Endothelial cell of umbilical vein (primary cell): ENCODE measurements around the gene SMPX. TPM values are rescaled to one million over a fixed set of nuclear protein-coding genes. Genes with fewer than 3 reads are reported as not detected.

Experiments used
- BruUV-seq: library from RNA; stranded (reverse); fragments of 400-500 nt; replicated peaks from 2 replicates; lab custom pipeline; 2021; lab: Mats Ljungman, UMichigan
- CTCF ChIA-PET: fragments of 300-600, 350-600 bp; sonication (Branson Sonifier 250); formaldehyde crosslinking; loops from one replicate; lab custom pipeline; 2021; ENCODE audit warnings: antibody characterized with exemption, inconsistent platforms; lab: Charles Lee
- POLR2A ChIA-PET: fragments of 300-600, 350-600 bp; sonication (Branson Sonifier 250); formaldehyde crosslinking; loops from one replicate; lab custom pipeline; 2021; ENCODE audit warnings: antibody characterized with exemption, inconsistent platforms; lab: Charles Lee
- DNase-seq: peaks from one replicate; pipeline ENCODE4 v3.0.0-alpha.2; 2011; ENCODE audit warnings: low read depth, low spot score
- FAIRE-seq: peaks from 2 replicates; lab custom pipeline; 2011; peaks lifted over from hg19 to GRCh38; lab: Jason Lieb, UNC
- H2AFZ ChIP-seq: 2 replicates; pipeline ENCODE4 v1.6.0; 2012; ENCODE audit warnings: low read depth, low read length, control low read depth, inconsistent platforms
- H3K27ac ChIP-seq: 2 replicates; pipeline ENCODE4 v1.5.1; 2011; ENCODE audit warnings: low read depth, mild to moderate bottlenecking, control low read depth, low read length, moderate library complexity; ENCODE audit not compliant: insufficient read depth
- H3K27me3 ChIP-seq, 2 experiments: 2 replicates each; pipeline versions ENCODE4 v1.6.0 to v1.6.1; 2011; ENCODE audit warnings: low read length in 2 of 2, mixed read lengths in 1 of 2; ENCODE audit not compliant: control insufficient read depth in 2 of 2, insufficient read depth in 2 of 2
- H3K36me3 ChIP-seq, 2 experiments: 2 replicates in 1 of 2; 3 replicates in 1 of 2; pipeline ENCODE4 v1.5.1; 2011; ENCODE audit warnings: low read length in 2 of 2, mild to moderate bottlenecking in 1 of 2, moderate library complexity in 1 of 2; ENCODE audit not compliant: control insufficient read depth in 2 of 2, insufficient read depth in 2 of 2; ENCODE audit errors: extremely low read depth in 1 of 2
- H3K4me1 ChIP-seq: 3 replicates; pipeline ENCODE4 v1.5.1; 2011; ENCODE audit warnings: mild to moderate bottlenecking, low read length; ENCODE audit not compliant: control insufficient read depth, insufficient read depth; ENCODE audit errors: extremely low read depth
- H3K4me2 ChIP-seq: 2 replicates; pipeline ENCODE4 v1.6.1; 2011; ENCODE audit warnings: low read length, control low read depth, mixed read lengths; ENCODE audit not compliant: insufficient read depth
- H3K4me3 ChIP-seq, 3 experiments: fragments of 200-600 bp in 1 of 3; sonication (generic), shearing (Covaris generic) in 1 of 3; replicated peaks in 1 of 3; 2 replicates each; pipeline ENCODE4 v1.5.1; 2011 to 2016; ENCODE audit warnings: control low read depth in 3 of 3, low read length in 3 of 3, mild to moderate bottlenecking in 2 of 3, inconsistent platforms in 1 of 3, low read depth in 1 of 3, moderate library complexity in 1 of 3; ENCODE audit not compliant: insufficient read depth in 1 of 3
- H3K79me2 ChIP-seq: 2 replicates; pipeline ENCODE4 v1.6.0; 2012; ENCODE audit warnings: low read length, inconsistent platforms; ENCODE audit not compliant: control insufficient read depth, insufficient read depth
- H3K9ac ChIP-seq: replicated peaks from 2 replicates; pipeline ENCODE3; 2011; ENCODE audit warnings: low read length, control low read depth; ENCODE audit not compliant: insufficient read depth; ENCODE audit errors: extremely low read depth
- H3K9me1 ChIP-seq: replicated peaks from 3 replicates; pipeline ENCODE4 v1.6.0; 2011; ENCODE audit warnings: mild to moderate bottlenecking, low read length; ENCODE audit not compliant: control insufficient read depth, insufficient read depth; ENCODE audit errors: extremely low read depth
- H3K9me3 ChIP-seq: replicated peaks from 2 replicates; pipeline ENCODE4 v1.5.1; 2012; ENCODE audit warnings: low read length, inconsistent platforms; ENCODE audit not compliant: control insufficient read depth, insufficient read depth
- H4K20me1 ChIP-seq: replicated peaks from 2 replicates; pipeline ENCODE3; 2011; ENCODE audit warnings: mild to moderate bottlenecking, low read length; ENCODE audit not compliant: control insufficient read depth, insufficient read depth; ENCODE audit errors: extremely low read depth
- CTCF ChIP-seq, 2 donors: IDR thresholded peaks; 1 replicate in 1 of 2; 2 replicates in 1 of 2; pipeline ENCODE4 v1.5.1; 2011; ENCODE audit warnings: low read length in 2 of 2, mild to moderate bottlenecking in 2 of 2, moderate library complexity in 2 of 2, control low read depth in 1 of 2, inconsistent platforms in 1 of 2, low read depth in 1 of 2; ENCODE audit not compliant: insufficient read depth in 1 of 2; ENCODE audit errors: extremely low read depth in 1 of 2
- EZH2 ChIP-seq: IDR thresholded peaks from 2 replicates; pipeline ENCODE4 v1.6.1; 2012; ENCODE audit warnings: borderline replicate concordance, low read depth, mild to moderate bottlenecking, moderate library complexity, low read length, inconsistent platforms; ENCODE audit not compliant: severe bottlenecking
- FOS ChIP-seq: IDR thresholded peaks from 2 replicates; pipeline ENCODE4 v1.6.1; 2011; ENCODE audit warnings: mild to moderate bottlenecking, low read length, moderate library complexity, borderline replicate concordance; ENCODE audit not compliant: insufficient read depth
- GATA2 ChIP-seq: IDR thresholded peaks from 2 replicates; pipeline ENCODE4 v1.7.0; 2011; ENCODE audit warnings: low read depth, mild to moderate bottlenecking, moderate library complexity, mixed read lengths, low read length; ENCODE audit not compliant: insufficient read length, insufficient read depth
- JUN ChIP-seq: IDR thresholded peaks from 2 replicates; pipeline ENCODE4 v1.6.1; 2011; ENCODE audit warnings: borderline replicate concordance, low read depth; ENCODE audit not compliant: insufficient read length, insufficient read depth
- MAX ChIP-seq: IDR thresholded peaks from 2 replicates; pipeline ENCODE4 v1.6.1; 2011; ENCODE audit not compliant: insufficient read depth, insufficient read length
- MYC ChIP-seq: IDR thresholded peaks from one replicate; pipeline ENCODE4 v1.6.1; 2011; ENCODE audit warnings: mild to moderate bottlenecking, low read depth, low read length
- POLR2A ChIP-seq: IDR thresholded peaks from 2 replicates; pipeline ENCODE4 v1.6.1; 2012; ENCODE audit warnings: low read depth, mild to moderate bottlenecking, control low read depth, low read length
- POLR2AphosphoS5 ChIP-seq: IDR thresholded peaks from 2 replicates; pipeline ENCODE4 v1.6.1; 2012; ENCODE audit warnings: low read depth, mild to moderate bottlenecking, control low read depth, low read length, moderate library complexity; ENCODE audit not compliant: insufficient read depth
- dilution Hi-C: fragments of 300-500 bp; cut with MboI; formaldehyde crosslinking; loops from one replicate; pipeline ENCODE4 v1.15.0; 2019; ENCODE audit warnings: low sequenced_read_pairs; ENCODE audit not compliant: extremely low pct_ligation_motif_present
- intact Hi-C: fragments of 100-400 bp; cut with micrococcal nuclease; formaldehyde crosslinking; loops from one replicate; pipeline ENCODE4 v1.10.0; 2022
- polyA plus RNA-seq, 4 experiments: library from polyadenylated mRNA; depleted of rRNA in 3 of 4; stranded (reverse) in 3 of 4; unstranded in 1 of 4; fragments of >200 nt; gene quantifications; 2 replicates each; pipeline versions ENCODE4 v1.2.1 to v1.2.3, GENCODE V29; 2011 to 2012; ENCODE audit warnings: missing spikeins in 1 of 4
- total RNA-seq: library from RNA; stranded (reverse); gene quantifications from 2 replicates; pipeline ENCODE4 v1.2.3, GENCODE V29; 2021

SMPX gene
- total and polyA plus RNA-seq, 2 donors (not counting 3 experiments of a cell fraction or from before 2014, with no cell fraction given) = not detected

GRCh38 chrX:21738210-21738949 is 19.5 kb downstream of the SMPX start:
- Histone ChIP-seq H3K36me3 (no peaks in the 10 kb centered on the region), H3K9me3 (no peaks in the 10 kb centered on the region), H3K4me2 (no peak overlapping the region), H3K9ac (no peak overlapping the region), H3K4me3 (no peak overlapping the region), H3K4me1 (no peaks in the 10 kb centered on the region), H4K20me1 (no peaks in the 10 kb centered on the region), H3K79me2 (no peaks in the 10 kb centered on the region), H3K27me3 (no peaks in the 10 kb centered on the region), H3K27ac (no peak overlapping the region), H3K9me1 (no peaks in the 10 kb centered on the region), H2AFZ (no peak overlapping the region)
- POLR2A ChIA-PET = no interaction called here
- CTCF ChIA-PET = no interaction called here
- intact Hi-C loops = no loop called here
- no peak for FAIRE-seq
- BruUV-seq = no TSS peak
- no peak for DNase-seq
- no peak for TF ChIP-seq MYC
- TF ChIP-seq JUN = no peak
- TF ChIP-seq POLR2AphosphoS5 = no peak
- no peak for TF ChIP-seq CTCF (IDR thresholded peaks at IDR 0.05; ENCODE audit: extremely low read depth in 1 of 2, insufficient read depth in 1 of 2, low read depth in 1 of 2, low read length in 2 of 2)
- no peak for TF ChIP-seq GATA2
- TF ChIP-seq EZH2 = no peak
- TF ChIP-seq FOS = no peak
- TF ChIP-seq MAX = no peak
- TF ChIP-seq POLR2A = no peak
- dilution Hi-C loops = no loop called here
